ENCODE results near the gene GALNT10.

- no peak for TF ChIP-seq PHF21A (IDR thresholded peaks at IDR 0.05; ENCODE audit: borderline replicate concordance, low read depth)
- no peak for TF ChIP-seq POLR2AphosphoS5 (IDR thresholded peaks at IDR 0.05; ENCODE audit: control insufficient read depth, insufficient read depth, low read depth, low read length)
- no peak for TF ChIP-seq PATZ1 (CRISPR knock-in tag; IDR thresholded peaks at IDR 0.05; ENCODE audit: borderline replicate concordance)
- TF ChIP-seq EP300 (IDR thresholded peaks at IDR 0.05; ENCODE audit: low read length), result no peak
- TF ChIP-seq ZBTB33 (CRISPR knock-in tag; IDR thresholded peaks at IDR 0.05), result no peak
- TF ChIP-seq BRCA1 (IDR thresholded peaks at IDR 0.05), result no peak
- no peak for TF ChIP-seq BRCA1 (CRISPR knock-in tag; IDR thresholded peaks at IDR 0.05)
- TF ChIP-seq SAFB2 (IDR thresholded peaks at IDR 0.05; ENCODE audit: borderline replicate concordance, low read depth, low read length, severe bottlenecking), result no peak
- no peak for TF ChIP-seq ELF1 (tag; IDR thresholded peaks at IDR 0.05)
Observed at GRCh38 chr5:154193283-154193682, 2.8 kb downstream of the GALNT10 start.

Data from K562 (cell line).